ENCODE measurements around the gene KRTAP13-3.

The KRTAP13-3 gene

GRCh38 chr21:30408782-30409494 is 16.8 kb downstream of the KRTAP13-3 start:
- no peak overlapping the region for H3K4me3 ChIP-seq (ENCODE audit: low read depth, low read length)
- TF ChIP-seq, protein P1, sequence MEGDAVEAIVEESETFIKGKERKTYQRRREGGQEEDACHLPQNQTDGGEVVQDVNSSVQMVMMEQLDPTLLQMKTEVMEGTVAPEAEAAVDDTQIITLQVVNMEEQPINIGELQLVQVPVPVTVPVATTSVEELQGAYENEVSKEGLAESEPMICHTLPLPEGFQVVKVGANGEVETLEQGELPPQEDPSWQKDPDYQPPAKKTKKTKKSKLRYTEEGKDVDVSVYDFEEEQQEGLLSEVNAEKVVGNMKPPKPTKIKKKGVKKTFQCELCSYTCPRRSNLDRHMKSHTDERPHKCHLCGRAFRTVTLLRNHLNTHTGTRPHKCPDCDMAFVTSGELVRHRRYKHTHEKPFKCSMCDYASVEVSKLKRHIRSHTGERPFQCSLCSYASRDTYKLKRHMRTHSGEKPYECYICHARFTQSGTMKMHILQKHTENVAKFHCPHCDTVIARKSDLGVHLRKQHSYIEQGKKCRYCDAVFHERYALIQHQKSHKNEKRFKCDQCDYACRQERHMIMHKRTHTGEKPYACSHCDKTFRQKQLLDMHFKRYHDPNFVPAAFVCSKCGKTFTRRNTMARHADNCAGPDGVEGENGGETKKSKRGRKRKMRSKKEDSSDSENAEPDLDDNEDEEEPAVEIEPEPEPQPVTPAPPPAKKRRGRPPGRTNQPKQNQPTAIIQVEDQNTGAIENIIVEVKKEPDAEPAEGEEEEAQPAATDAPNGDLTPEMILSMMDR (IDR thresholded peaks at IDR 0.05; ENCODE audit: low read depth, low read length): no peak

DNA sequence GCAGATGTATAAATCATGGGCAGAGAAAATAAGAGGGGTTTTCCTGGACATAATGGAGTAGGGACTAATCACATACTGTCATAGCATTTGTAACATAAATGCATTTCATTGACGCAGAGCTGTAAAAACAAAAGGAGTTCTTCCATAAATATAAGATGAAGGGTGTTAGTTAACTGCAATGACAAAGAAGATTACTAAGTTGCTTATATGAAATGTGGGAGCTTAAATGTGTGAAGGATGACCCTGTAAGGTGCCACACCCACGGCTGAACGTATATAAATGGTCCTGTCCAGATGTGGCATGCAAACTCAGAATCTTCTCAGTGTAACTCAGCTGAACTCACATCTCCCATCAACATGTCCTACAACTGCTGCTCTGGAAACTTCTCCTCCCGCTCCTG is 30.0 kb downstream of the KRTAP13-3 start, which contains the start of gene KRTAP13-1:
Gene KRTAP13-1 (plus strand): TSS at position 301 of the 400 bp plus-strand sequence. CDS start 56 bp downstream, at position 357.
- H3K4me3 ChIP-seq (ENCODE audit: low read depth, low read length): no peak within 1 kb of the TSS
- TF ChIP-seq, protein P1 (IDR thresholded peaks at IDR 0.05; ENCODE audit: low read depth, low read length): no peak

DNA sequence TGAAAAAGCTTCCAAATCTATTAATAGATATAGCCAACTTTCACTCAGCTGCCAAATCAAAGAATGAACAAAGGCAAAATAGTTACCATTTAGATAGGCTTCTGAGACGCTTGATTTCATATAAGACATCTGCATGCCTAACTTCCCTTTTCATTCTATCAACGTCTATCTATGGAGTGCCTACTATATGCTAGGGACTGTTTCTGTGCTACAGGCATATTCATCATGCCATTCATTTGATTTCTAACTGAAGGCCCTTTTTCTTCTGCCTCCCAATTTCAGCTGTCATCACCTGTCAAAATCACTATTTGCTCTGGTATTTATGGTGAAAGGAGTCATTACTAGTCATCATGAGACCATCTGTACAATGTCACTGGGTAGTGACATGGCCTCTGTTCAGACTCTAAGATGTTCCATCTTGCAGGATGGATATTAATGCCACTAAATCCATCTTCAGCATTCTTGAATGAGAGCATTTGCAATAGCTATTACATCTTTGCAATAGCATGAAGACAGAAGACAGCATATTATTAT is 34.2 kb downstream of the KRTAP13-3 start:
- TF ChIP-seq, protein P1 (IDR thresholded peaks at IDR 0.05; ENCODE audit: low read depth, low read length): no peak
- no peak overlapping the region for H3K4me3 ChIP-seq (ENCODE audit: low read depth, low read length)

DNA sequence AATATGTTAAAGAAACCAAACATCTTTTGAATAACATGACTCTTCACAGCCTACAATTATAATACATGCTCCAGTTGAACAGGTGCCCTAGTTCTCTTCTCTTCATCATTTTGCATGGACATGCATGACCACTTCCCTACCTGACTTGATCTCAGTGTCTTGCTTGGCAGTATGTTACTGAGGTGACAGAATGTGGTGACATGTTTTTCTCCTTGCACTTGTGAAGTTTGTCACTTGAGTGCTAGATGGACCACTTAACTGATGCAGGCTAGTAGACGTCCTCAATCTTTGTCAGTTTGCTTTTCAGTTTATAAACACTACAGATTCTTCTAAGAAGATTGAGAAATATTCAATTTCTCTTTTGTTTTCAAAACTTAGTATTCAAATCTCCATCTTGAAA is 43.5 kb downstream of the KRTAP13-3 start:
- TF ChIP-seq, protein P1 (IDR thresholded peaks at IDR 0.05; ENCODE audit: low read depth, low read length): no peak
- H3K4me3 ChIP-seq (ENCODE audit: low read depth, low read length): no peak overlapping the region
